ENCODE measurements around the gene TPM2.

The TPM2 gene

GRCh38 chr9:35659340-35659739, 30.4 kb downstream of the TPM2 start:
- TF ChIP-seq CTCF (IDR thresholded peaks at IDR 0.05) = no peak

- TF ChIP-seq CTCF (IDR thresholded peaks at IDR 0.05) = no peak
These were observed 30.8 kb downstream of the TPM2 start for GRCh38 chr9:35658968-35659220.

- TF ChIP-seq CTCF (IDR thresholded peaks at IDR 0.05) = peak; percentile 53
These were observed 31.4 kb downstream of the TPM2 start, which contains the start of gene CCDC107 for GRCh38 chr9:35658137-35658967. Gene CCDC107 (plus strand): TSS chr9:35658292. CDS start chr9:35658380, 88 bp downstream.

- TF ChIP-seq CTCF (IDR thresholded peaks at IDR 0.05) = no peak
These were observed 32.1 kb downstream of the TPM2 start, which contains the start of gene RMRP for GRCh38 chr9:35657546-35658136. Gene RMRP (minus strand): TSS chr9:35658019.

GRCh38 chr9:35656831-35657545, 32.7 kb downstream of the TPM2 start:
- TF ChIP-seq CTCF (IDR thresholded peaks at IDR 0.05) = no peak

- no peak for TF ChIP-seq CTCF (IDR thresholded peaks at IDR 0.05)
These were observed 33.4 kb downstream of the TPM2 start for GRCh38 chr9:35656348-35656747.

GRCh38 chr9:35653611-35654010, 36.1 kb downstream of the TPM2 start:
- no peak for TF ChIP-seq CTCF (IDR thresholded peaks at IDR 0.05)
